IMR-90 (cell line): ENCODE data around the gene FAM78B. TPM values are rescaled to one million over a fixed set of nuclear protein-coding genes. Genes with fewer than 3 reads are reported as not detected.

ENCODE experiments used
- ATAC-seq: fragments of 200-7000 bp; cut with Tn5 transposase; 2 replicates; pipeline ENCODE4 v1.9.1; 2020; ENCODE audit warnings: low read depth, mild to moderate bottlenecking, moderate library complexity
- BruUV-seq: library from RNA; stranded (reverse); fragments of 400-500 nt; replicated peaks from 2 replicates; lab custom pipeline; 2021; lab: Mats Ljungman, UMichigan
- CTCF ChIA-PET: fragments of 300-600 bp; formaldehyde crosslinking; extraction: SDS; loops from one replicate; lab custom pipeline; 2021; ENCODE audit warnings: antibody characterized with exemption; lab: Yijun Ruan, JAX
- POLR2A ChIA-PET: fragments of 300-600 bp; sonication (Branson Sonifier 250); formaldehyde crosslinking; loops from one replicate; lab custom pipeline; 2022; ENCODE audit warnings: antibody characterized with exemption; ENCODE audit not compliant: unreplicated experiment; lab: Charles Lee
- DNase-seq: peaks from one replicate; pipeline ENCODE4 v3.0.0; 2013
- H2AFZ ChIP-seq: replicated peaks from 2 replicates; pipeline ENCODE3; 2013; ENCODE audit warnings: low read length, mild to moderate bottlenecking; ENCODE audit not compliant: poor library complexity
- H2AK5ac ChIP-seq: 2 replicates; pipeline ENCODE4 v1.6.1; 2013; ENCODE audit warnings: low read depth, low read length, inconsistent platforms
- H2AK9ac ChIP-seq: replicated peaks from 2 replicates; pipeline ENCODE3; 2013; ENCODE audit warnings: mild to moderate bottlenecking, low read depth, low read length, moderate library complexity; ENCODE audit not compliant: poor library complexity
- H2BK120ac ChIP-seq: 2 replicates; pipeline ENCODE4 v1.6.1; 2013; ENCODE audit warnings: low read depth, low read length, inconsistent platforms
- H2BK15ac ChIP-seq: 3 replicates; pipeline ENCODE4 v1.6.1; 2013; ENCODE audit warnings: low read depth, low read length, inconsistent platforms
- H2BK20ac ChIP-seq: 2 replicates; pipeline ENCODE4 v1.6.1; 2013; ENCODE audit warnings: low read depth, mild to moderate bottlenecking, inconsistent platforms, low read length, moderate library complexity
- H2BK5ac ChIP-seq: 2 replicates; pipeline ENCODE4 v1.6.1; 2013; ENCODE audit warnings: mild to moderate bottlenecking, low read depth, low read length, inconsistent platforms; ENCODE audit not compliant: poor library complexity, severe bottlenecking
- H3K14ac ChIP-seq: replicated peaks from 2 replicates; pipeline ENCODE4 v1.6.1; 2013; ENCODE audit warnings: low read depth, low read length, inconsistent platforms
- H3K18ac ChIP-seq: 2 replicates; pipeline ENCODE4 v1.6.1; 2013; ENCODE audit warnings: low read depth, low read length, control low read depth
- H3K23ac ChIP-seq: 2 replicates; pipeline ENCODE4 v1.6.1; 2013; ENCODE audit warnings: low read depth, low read length, inconsistent platforms
- H3K27ac ChIP-seq: 2 replicates; pipeline ENCODE4 v1.5.1; 2013; ENCODE audit warnings: mild to moderate bottlenecking, control low read depth, low read length; ENCODE audit not compliant: insufficient read depth
- H3K27me3 ChIP-seq: 2 replicates; pipeline ENCODE4 v1.6.1; 2013; ENCODE audit warnings: low read length; ENCODE audit not compliant: control insufficient read depth, insufficient read depth
- H3K36me3 ChIP-seq: 2 replicates; pipeline ENCODE4 v1.6.1; 2013; ENCODE audit warnings: low read length, mixed read lengths; ENCODE audit not compliant: control insufficient read depth, insufficient read depth
- H3K4ac ChIP-seq: 2 replicates; pipeline ENCODE4 v1.6.1; 2013; ENCODE audit warnings: low read depth, low read length, inconsistent platforms
- H3K4me1 ChIP-seq: 2 replicates; pipeline ENCODE4 v1.6.1; 2013; ENCODE audit warnings: low read length, mixed read lengths; ENCODE audit not compliant: control insufficient read depth, insufficient read depth
- H3K4me2 ChIP-seq: 2 replicates; pipeline ENCODE4 v1.6.1; 2013; ENCODE audit warnings: low read depth, mild to moderate bottlenecking, control low read depth, low read length, moderate library complexity
- H3K4me3 ChIP-seq: 2 replicates; pipeline ENCODE4 v1.5.1; 2013; ENCODE audit warnings: low read depth, mild to moderate bottlenecking, control low read depth, low read length, moderate library complexity; ENCODE audit not compliant: insufficient read depth
- H3K56ac ChIP-seq: 2 replicates; pipeline ENCODE4 v1.6.1; 2013; ENCODE audit warnings: low read length, inconsistent platforms; ENCODE audit not compliant: insufficient read depth; ENCODE audit errors: extremely low read depth
- H3K79me1 ChIP-seq, 2 experiments: 2 replicates each; pipeline ENCODE4 v1.6.1; 2013; ENCODE audit warnings: low read length in 2 of 2, inconsistent platforms in 1 of 2, low read depth in 1 of 2
- H3K9ac ChIP-seq: 2 replicates; pipeline ENCODE4 v1.6.1; 2013; ENCODE audit warnings: low read depth, low read length, control low read depth
- H3K9me1 ChIP-seq: 2 replicates; pipeline ENCODE4 v1.6.1; 2013; ENCODE audit warnings: low read length, inconsistent platforms; ENCODE audit not compliant: insufficient read depth
- H3K9me3 ChIP-seq: 2 replicates; pipeline ENCODE4 v1.6.1; 2013; ENCODE audit warnings: low read length; ENCODE audit not compliant: control insufficient read depth, insufficient read depth
- H4K20me1 ChIP-seq: 2 replicates; pipeline ENCODE4 v1.6.1; 2013; ENCODE audit warnings: low read length, inconsistent platforms; ENCODE audit not compliant: insufficient read depth
- H4K5ac ChIP-seq: 2 replicates; pipeline ENCODE4 v1.6.1; 2013; ENCODE audit warnings: mild to moderate bottlenecking, low read depth, low read length, control low read depth
- H4K8ac ChIP-seq, 2 experiments: 2 replicates each; pipeline ENCODE4 v1.6.1; 2013; ENCODE audit warnings: low read depth in 2 of 2, low read length in 2 of 2, control low read depth in 1 of 2, inconsistent platforms in 1 of 2
- H4K91ac ChIP-seq: 2 replicates; pipeline ENCODE4 v1.6.1; 2013; ENCODE audit warnings: low read depth, low read length, inconsistent platforms; ENCODE audit not compliant: insufficient read depth
- CHD1 ChIP-seq: IDR thresholded peaks from 2 replicates; pipeline ENCODE4 v1.6.1; 2012; ENCODE audit warnings: low read depth, low read length, improper control_type of control experiment
- ELK1 ChIP-seq: fragments of 150-350 bp; IDR thresholded peaks from 2 replicates; pipeline ENCODE4 v1.6.1; 2016; ENCODE audit warnings: low read depth, mild to moderate bottlenecking, low read length, moderate library complexity, borderline replicate concordance
- FOS ChIP-seq: fragments of 150-350 bp; IDR thresholded peaks from 2 replicates; pipeline ENCODE4 v1.6.1; 2016; ENCODE audit warnings: low read depth, low read length
- MAFK ChIP-seq: IDR thresholded peaks from 2 replicates; pipeline ENCODE4 v1.6.1; 2012; ENCODE audit warnings: low read depth, low read length, improper control_type of control experiment
- MXI1 ChIP-seq: IDR thresholded peaks from 2 replicates; pipeline ENCODE4 v1.6.1; 2012; ENCODE audit warnings: low read depth, mild to moderate bottlenecking, low read length, moderate library complexity, borderline replicate concordance
- NFE2L2 ChIP-seq: fragments of 150-350 bp; IDR thresholded peaks from 2 replicates; pipeline ENCODE4 v1.6.1; 2016; ENCODE audit warnings: low read depth, mild to moderate bottlenecking, low read length
- RCOR1 ChIP-seq: IDR thresholded peaks from 2 replicates; pipeline ENCODE4 v1.6.1; 2012; ENCODE audit warnings: mild to moderate bottlenecking, low read length, improper control_type of control experiment; ENCODE audit not compliant: insufficient replicate concordance
- RFX5 ChIP-seq: IDR thresholded peaks from 2 replicates; pipeline ENCODE4 v1.8.0; 2012; ENCODE audit warnings: low read depth, mild to moderate bottlenecking, low read length, moderate library complexity
- WGBS, 2 experiments: methylation state at CpG; one replicate each; pipeline versions ENCODE4 v1.1.5 to v1.1.7; 2013; ENCODE audit warnings: missing lambda C conversion rate in 2 of 2; ENCODE audit not compliant: insufficient read length in 1 of 2; ENCODE audit errors: extremely low coverage in 2 of 2; 5-methylcytosine and 5-hydroxymethylcytosine counted together
- dilution Hi-C: fragments of 300-500 bp; cut with HindIII; formaldehyde crosslinking; loops from one replicate; pipeline ENCODE4 v1.14.3; 2018; ENCODE audit warnings: low sequenced_read_pairs; ENCODE audit not compliant: unreplicated experiment
- in situ Hi-C: fragments of 300-500 bp; cut with MboI; formaldehyde crosslinking; loops from 3 replicates; pipeline ENCODE4 v1.14.3; 2019; ENCODE audit warnings: low sequenced_read_pairs, inconsistent platforms, mixed read lengths
- intact Hi-C: fragments of 100-400 bp; cut with micrococcal nuclease; formaldehyde crosslinking; loops from 2 replicates; pipeline ENCODE4 v1.10.0; 2022
- polyA plus RNA-seq, 3 experiments: library from polyadenylated mRNA; depleted of rRNA; stranded (reverse); fragments of >200 nt; gene quantifications; 2 replicates each; pipeline ENCODE4 v1.2.3, GENCODE V29; 2012; ENCODE audit warnings: low replicate concordance in 1 of 3
- total RNA-seq: library from RNA; depleted of rRNA; stranded (reverse); fragments of >200 nt; gene quantifications from 2 replicates; pipeline ENCODE4 v1.2.3, GENCODE V29; 2012
- TF ChIP-seq, protein P1 (sequence below): fragments of 150-350 bp; IDR thresholded peaks from 2 replicates; pipeline ENCODE4 v1.6.1; 2017; ENCODE audit warnings: mild to moderate bottlenecking, antibody characterized with exemption, low read length, low read depth

FAM78B gene
- total and polyA plus RNA-seq, 2 of the 4 experiments (the other 2 are of a cell fraction) = under 0.01 to 0.12 TPM

GRCh38 chr1:166080277-166080966, 86.4 kb downstream of the FAM78B start:
- Histone ChIP-seq H4K20me1 (no peaks in the 10 kb centered on the region), H3K18ac (no peak overlapping the region), H3K9me1 (no peaks in the 10 kb centered on the region), H2BK5ac (no peak overlapping the region), H3K27me3 (no peaks in the 10 kb centered on the region), H3K79me1 (no peaks in the 10 kb centered on the region), H2BK15ac (no peak overlapping the region), H4K8ac (no peak overlapping the region), H2BK20ac (no peak overlapping the region), H3K9me3 (peaks cover 17% of the 10 kb centered on the region; the same call in 1 of the 2 replicates), H4K5ac (no peak overlapping the region), H3K56ac (no peak overlapping the region), H3K4me1 (no peaks in the 10 kb centered on the region), H3K4me2 (no peak overlapping the region), H2BK120ac (no peak overlapping the region), H3K4me3 (no peak overlapping the region), H3K23ac (no peak overlapping the region), H3K27ac (no peak overlapping the region), H3K4ac (no peak overlapping the region), H3K9ac (no peak overlapping the region), H2AK9ac (no peak overlapping the region), H2AK5ac (no peak overlapping the region), H3K14ac (no peak overlapping the region), H3K36me3 (no peaks in the 10 kb centered on the region), H2AFZ (no peak overlapping the region), H4K91ac (no peak overlapping the region)
- DNase-seq (no peak), ATAC-seq (no peak)
- in situ Hi-C loops = no loop called here
- intact Hi-C loops = no loop called here
- no CpG with 5 or more reads among the region's 9 CpGs for WGBS, 2 experiments
- ChIA-PET CTCF (no interaction called here), POLR2A (no interaction called here)
- dilution Hi-C loops = no loop called here
- BruUV-seq = no TSS peak
- no peak for TF ChIP-seq CHD1
- TF ChIP-seq RCOR1 = no peak
- no peak for TF ChIP-seq MAFK
- no peak for TF ChIP-seq FOS
- no peak for TF ChIP-seq NFE2L2
- TF ChIP-seq, protein P1, sequence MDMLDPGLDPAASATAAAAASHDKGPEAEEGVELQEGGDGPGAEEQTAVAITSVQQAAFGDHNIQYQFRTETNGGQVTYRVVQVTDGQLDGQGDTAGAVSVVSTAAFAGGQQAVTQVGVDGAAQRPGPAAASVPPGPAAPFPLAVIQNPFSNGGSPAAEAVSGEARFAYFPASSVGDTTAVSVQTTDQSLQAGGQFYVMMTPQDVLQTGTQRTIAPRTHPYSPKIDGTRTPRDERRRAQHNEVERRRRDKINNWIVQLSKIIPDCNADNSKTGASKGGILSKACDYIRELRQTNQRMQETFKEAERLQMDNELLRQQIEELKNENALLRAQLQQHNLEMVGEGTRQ = no peak
- no peak for TF ChIP-seq RFX5
- no peak for TF ChIP-seq ELK1
- no peak for TF ChIP-seq MXI1
